HCT116 (cell line): ENCODE results near the gene LRRTM4. TPM values are rescaled to one million over a fixed set of nuclear protein-coding genes. Genes with fewer than 3 reads are reported as not detected.

ENCODE experiments used
- ATAC-seq: fragments of 200-7000 bp; cut with Tn5 transposase; 2 replicates; pipeline ENCODE4 v1.9.1; 2020; ENCODE audit warnings: mild to moderate bottlenecking, moderate library complexity
- BruUV-seq: library from RNA; stranded (reverse); fragments of 400-500 nt; replicated peaks from 2 replicates; lab custom pipeline; 2021; lab: Mats Ljungman, UMichigan
- CTCF ChIA-PET: fragments of 300-600 bp; sonication (Branson Sonifier 250); formaldehyde crosslinking; loops from one replicate; lab custom pipeline; 2021; ENCODE audit warnings: antibody characterized with exemption; lab: Charles Lee
- POLR2A ChIA-PET: fragments of 300-600, 350-600 bp; sonication (Branson Sonifier 250); formaldehyde crosslinking; loops from one replicate; lab custom pipeline; 2021; ENCODE audit warnings: antibody characterized with exemption; lab: Charles Lee
- RAD21 ChIA-PET, 2 experiments: fragments of 300-600 bp; sonication (Branson Sonifier 250); formaldehyde crosslinking; loops; one replicate each; lab custom pipeline; 2023; ENCODE audit warnings: low total read pairs in 2 of 2; ENCODE audit not compliant: uncharacterized antibody in 2 of 2, unreplicated experiment in 2 of 2, low non-redundant PET in 1 of 2; lab: Charles Lee
- DNase-seq: peaks from one replicate; pipeline ENCODE4 v3.0.0-alpha.2; 2010; ENCODE audit warnings: low read depth, low spot score
- H2AFZ ChIP-seq: fragments of 200-600 bp; shearing (Covaris generic), sonication (generic); 2 replicates; pipeline ENCODE4 v1.6.1; 2017; ENCODE audit warnings: low read depth, mixed run types, mixed read lengths, antibody characterized with exemption, low read length; ENCODE audit not compliant: poor library complexity, severe bottlenecking
- H3K27ac ChIP-seq: 2 replicates; pipeline ENCODE4 v1.5.1; 2012; ENCODE audit warnings: low read depth, low read length
- H3K27me3 ChIP-seq: fragments of 200-600 bp; sonication (generic); 2 replicates; pipeline ENCODE4 v1.6.1; 2016; ENCODE audit warnings: mixed run types, low read length, mixed read lengths; ENCODE audit not compliant: insufficient read depth
- H3K36me3 ChIP-seq, 2 experiments: fragments of 200-500 bp in 1 of 2; fragments of 200-600 bp in 1 of 2; sonication (Bioruptor generic) in 1 of 2; sonication (generic) in 1 of 2; 2 replicates each; pipeline versions ENCODE4 v1.5.1 to v1.6.1; 2014 to 2016; ENCODE audit warnings: low read length in 2 of 2, inconsistent platforms in 1 of 2, mixed read lengths in 1 of 2, mixed run types in 1 of 2; ENCODE audit not compliant: insufficient read depth in 2 of 2, control insufficient read depth in 1 of 2
- H3K4me1 ChIP-seq, 2 experiments: fragments of 200-600 bp in 1 of 2; sonication (generic) in 1 of 2; 2 replicates each; pipeline versions ENCODE4 v1.5.1 to v1.6.1; 2012 to 2017; ENCODE audit warnings: low read length in 2 of 2, inconsistent platforms in 1 of 2, mild to moderate bottlenecking in 1 of 2, mixed read lengths in 1 of 2, mixed run types in 1 of 2, moderate library complexity in 1 of 2; ENCODE audit not compliant: insufficient read depth in 2 of 2, control insufficient read depth in 1 of 2
- H3K4me2 ChIP-seq: fragments of 200-600 bp; sonication (generic); 2 replicates; pipeline ENCODE4 v1.6.1; 2017; ENCODE audit warnings: mixed run types, low read length, mixed read lengths
- H3K4me3 ChIP-seq, 2 experiments: fragments of 200-600 bp in 1 of 2; sonication (generic) in 1 of 2; replicated peaks in 1 of 2; 2 replicates each; pipeline ENCODE4 v1.5.1; 2011 to 2016; ENCODE audit warnings: low read length in 2 of 2, control low read depth in 1 of 2, low read depth in 1 of 2, mild to moderate bottlenecking in 1 of 2, mixed read lengths in 1 of 2, mixed run types in 1 of 2
- H3K79me2 ChIP-seq: fragments of 200-600 bp; sonication (generic); 2 replicates; pipeline ENCODE4 v1.6.1; 2017; ENCODE audit warnings: mild to moderate bottlenecking, mixed run types, low read length, moderate library complexity, mixed read lengths; ENCODE audit not compliant: insufficient read depth
- H3K9ac ChIP-seq: fragments of 200-600 bp; sonication (generic); 2 replicates; pipeline ENCODE4 v1.6.1; 2016; ENCODE audit warnings: low read length, mixed read lengths
- H3K9me2 ChIP-seq: fragments of 200-600 bp; sonication (generic), shearing (Covaris generic); 2 replicates; pipeline ENCODE4 v1.6.1; 2017; ENCODE audit warnings: mixed run types, mild to moderate bottlenecking, moderate library complexity; ENCODE audit not compliant: insufficient read depth
- H3K9me3 ChIP-seq, 2 experiments: fragments of 200-500 bp in 1 of 2; fragments of 200-600 bp in 1 of 2; sonication (Bioruptor generic) in 1 of 2; sonication (generic) in 1 of 2; 2 replicates each; pipeline ENCODE4 v1.6.1; 2014 to 2017; ENCODE audit warnings: low read length in 2 of 2, mixed read lengths in 2 of 2, inconsistent platforms in 1 of 2, low read depth in 1 of 2, mild to moderate bottlenecking in 1 of 2, mixed run types in 1 of 2, moderate library complexity in 1 of 2; ENCODE audit not compliant: control insufficient read depth in 1 of 2, insufficient read depth in 1 of 2
- H4K20me1 ChIP-seq: fragments of 200-600 bp; sonication (generic), shearing (Covaris generic); 2 replicates; pipeline ENCODE4 v1.6.1; 2017; ENCODE audit warnings: mixed run types, mild to moderate bottlenecking, moderate library complexity; ENCODE audit not compliant: insufficient read depth
- CEBPB ChIP-seq: IDR thresholded peaks from 2 replicates; pipeline ENCODE4 v1.6.1; 2012; ENCODE audit warnings: low read depth
- CTCF ChIP-seq, 3 experiments: fragments of 200-600 bp in 1 of 3; sonication (generic) in 1 of 3; IDR thresholded peaks in 2 of 3; conservative IDR thresholded peaks in 1 of 3; 2 replicates each; pipeline ENCODE4 v1.5.1; 2012 to 2017; ENCODE audit warnings: low read depth in 2 of 3, low read length in 2 of 3, antibody characterized with exemption in 1 of 3, borderline replicate concordance in 1 of 3, control low read depth in 1 of 3, mild to moderate bottlenecking in 1 of 3, mixed read lengths in 1 of 3, mixed run types in 1 of 3, moderate library complexity in 1 of 3; ENCODE audit not compliant: insufficient read depth in 1 of 3
- EGR1 ChIP-seq: IDR thresholded peaks from 2 replicates; pipeline ENCODE4 v1.6.1; 2012; ENCODE audit warnings: low read depth
- ELF1 ChIP-seq: IDR thresholded peaks from 2 replicates; pipeline ENCODE4 v1.6.1; 2012; ENCODE audit warnings: low read depth, borderline replicate concordance
- EZH2 ChIP-seq: fragments of 200-600 bp; sonication (generic); IDR thresholded peaks from 2 replicates; pipeline ENCODE4 v1.6.1; 2017; ENCODE audit warnings: antibody characterized with exemption, mixed run types
- EZH2phosphoT487 ChIP-seq: fragments of 200-600 bp; IDR thresholded peaks from 2 replicates; pipeline ENCODE4 v1.6.1; 2018; ENCODE audit warnings: antibody characterized with exemption, borderline replicate concordance
- JUND ChIP-seq: IDR thresholded peaks from 2 replicates; pipeline ENCODE4 v1.6.1; 2012
- MAX ChIP-seq: IDR thresholded peaks from 2 replicates; pipeline ENCODE4 v1.6.1; 2012
- POLR2A ChIP-seq: IDR thresholded peaks from 2 replicates; pipeline ENCODE4 v1.7.0; 2011; ENCODE audit warnings: borderline replicate concordance; ENCODE audit not compliant: insufficient read depth, insufficient read length; ENCODE audit errors: extremely low read depth
- RAD21 ChIP-seq: IDR thresholded peaks from 2 replicates; pipeline ENCODE4 v1.6.1; 2012; ENCODE audit warnings: low read depth, mild to moderate bottlenecking
- SRF ChIP-seq: IDR thresholded peaks from 2 replicates; pipeline ENCODE4 v1.6.1; 2012; ENCODE audit warnings: low read depth
- TCF7L2 ChIP-seq: IDR thresholded peaks from 2 replicates; pipeline ENCODE4 v1.7.0; 2011; ENCODE audit warnings: borderline replicate concordance, inconsistent platforms; ENCODE audit not compliant: insufficient read depth, insufficient read length; ENCODE audit errors: extremely low read depth
- ZFX ChIP-seq: fragments of 450-650 bp; IDR thresholded peaks from 2 replicates; pipeline ENCODE4 v1.6.1; 2017
- intact Hi-C: fragments of 100-400 bp; cut with micrococcal nuclease; formaldehyde crosslinking; loops from 2 replicates; pipeline ENCODE4 v1.10.0; 2022
- total RNA-seq: library from RNA; stranded (reverse); gene quantifications from one replicate; pipeline ENCODE4 v1.2.1, GENCODE V29; 2021; ENCODE audit not compliant: unreplicated experiment

LRRTM4 gene
- total RNA-seq, 1 experiment from 2014 or later = 0.25 TPM

- Histone ChIP-seq H3K9me2 (no peaks in the 10 kb centered on the region), H3K4me3 (no peak overlapping the region), H3K9ac (no peak overlapping the region), H4K20me1 (no peaks in the 10 kb centered on the region), H3K27ac (no peak overlapping the region), H3K4me1 (no peaks in the 10 kb centered on the region), H3K4me2 (no peak overlapping the region), H3K79me2 (no peaks in the 10 kb centered on the region), H3K9me3 (peaks cover 5 to 10% of the 10 kb centered on the region in 2 experiments; a peak in 2 of 4 replicates), H3K36me3 (no peaks in the 10 kb centered on the region), H3K27me3 (no peaks in the 10 kb centered on the region), H2AFZ (no peak overlapping the region)
- no TSS peak for BruUV-seq
- ChIA-PET CTCF (no interaction called here), POLR2A (no interaction called here), RAD21 (no interaction called here)
- intact Hi-C loops = no loop called here
- no peak for ATAC-seq
- TF ChIP-seq RAD21 (no peak), TCF7L2 (no peak), CTCF (IDR thresholded peaks at IDR 0.05 in 2 of 3, conservative IDR thresholded peaks at IDR 0.05 in 1 of 3; ENCODE audit: borderline replicate concordance in 1 of 3, insufficient read depth in 1 of 3, low read depth in 2 of 3, low read length in 2 of 3) (no peak), POLR2A (no peak), MAX (no peak), SRF (no peak), EGR1 (no peak)
- DNase-seq = no peak
These were observed 652.2 kb downstream of the LRRTM4 start for GRCh38 chr2:76870011-76870410.

GRCh38 chr2:76867854-76868253, 654.3 kb downstream of the LRRTM4 start:
- no peak overlapping the region for H3K27ac ChIP-seq
- no peaks in the 10 kb centered on the region for H3K79me2 ChIP-seq
- H3K4me2 ChIP-seq = no peak overlapping the region
- no peaks in the 10 kb centered on the region for H3K9me2 ChIP-seq
- H3K36me3 ChIP-seq = no peaks in the 10 kb centered on the region
- peaks cover 5 to 11% of the 10 kb centered on the region in 2 experiments; a peak in 2 of 4 replicates for H3K9me3 ChIP-seq
- intact Hi-C loops = no loop called here
- H3K4me1 ChIP-seq = no peaks in the 10 kb centered on the region
- no peak overlapping the region for H2AFZ ChIP-seq
- no peak overlapping the region for H3K4me3 ChIP-seq
- BruUV-seq = no TSS peak
- H3K27me3 ChIP-seq = no peaks in the 10 kb centered on the region
- ChIA-PET POLR2A (no interaction called here), CTCF (no interaction called here), RAD21 (no interaction called here)
- no peaks in the 10 kb centered on the region for H4K20me1 ChIP-seq
- H3K9ac ChIP-seq = no peak overlapping the region
- DNase-seq = no peak
- TF ChIP-seq JUND = no peak
- TF ChIP-seq ZFX = no peak
- TF ChIP-seq TCF7L2 = no peak
- TF ChIP-seq EGR1 = no peak
- no peak for TF ChIP-seq ELF1
- no peak for TF ChIP-seq POLR2A
- no peak for TF ChIP-seq CEBPB
- TF ChIP-seq EZH2phosphoT487 = no peak
- no peak for TF ChIP-seq CTCF (IDR thresholded peaks at IDR 0.05 in 2 of 3, conservative IDR thresholded peaks at IDR 0.05 in 1 of 3; ENCODE audit: borderline replicate concordance in 1 of 3, insufficient read depth in 1 of 3, low read depth in 2 of 3, low read length in 2 of 3)
- TF ChIP-seq RAD21 = no peak
- no peak for TF ChIP-seq EZH2
- ATAC-seq = no peak
